Measurements from ENCODE around the gene TRIM34.

DNA sequence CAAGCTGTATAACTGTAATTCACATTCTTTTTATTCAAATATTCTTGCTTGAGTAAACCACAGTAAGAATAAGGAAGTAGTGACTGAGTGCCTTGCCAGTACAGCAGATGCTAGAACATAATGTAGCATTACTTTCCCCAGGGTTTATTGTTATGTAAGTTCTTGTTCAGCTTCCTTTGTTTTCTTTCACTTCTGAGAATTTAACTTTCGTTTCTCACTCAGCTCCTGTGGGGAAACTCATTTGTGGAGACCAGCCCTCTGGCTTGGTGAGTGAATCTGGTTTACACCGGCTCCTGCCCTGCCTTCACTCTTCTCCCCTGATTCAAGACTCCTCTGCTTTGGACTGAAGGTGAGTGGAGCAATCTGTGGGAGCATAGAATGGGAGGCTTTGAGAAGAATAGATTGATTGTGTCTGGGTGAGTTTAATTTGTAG, 64.8 kb downstream of the TRIM34 start, which contains the start of gene TRIM22:
- TF ChIP-seq CTCF (IDR thresholded peaks at IDR 0.05) (no peak), ZFX (IDR thresholded peaks at IDR 0.05; ENCODE audit: borderline replicate concordance) (no peak)
